Left ventricle myocardium inferior (tissue), 1 donor: ENCODE measurements around the gene RAI1. TPM values are rescaled to one million over a fixed set of nuclear protein-coding genes. Genes with fewer than 3 reads are reported as not detected.

ENCODE experiments used
- DNase-seq: peaks from one replicate; pipeline ENCODE4 v3.0.0-alpha.2; 2020
- H3K27ac ChIP-seq: fragments of 200-600 bp; replicated peaks from 2 replicates; pipeline ENCODE4 v1.8.0; 2021
- H3K27me3 ChIP-seq: fragments of 200-600 bp; 2 replicates; pipeline ENCODE4 v1.8.0; 2021; ENCODE audit warnings: low read depth
- H3K36me3 ChIP-seq: fragments of 200-600 bp; 2 replicates; pipeline ENCODE4 v1.8.0; 2021
- H3K4me1 ChIP-seq: fragments of 200-600 bp; 2 replicates; pipeline ENCODE4 v1.8.0; 2021
- H3K4me3 ChIP-seq: fragments of 200-600 bp; 2 replicates; pipeline ENCODE4 v1.8.0; 2021; ENCODE audit warnings: mild to moderate bottlenecking, moderate library complexity
- H3K9me3 ChIP-seq: fragments of 200-600 bp; replicated peaks from 2 replicates; pipeline ENCODE4 v1.8.0; 2021
- intact Hi-C: fragments of 100-400 bp; cut with micrococcal nuclease; formaldehyde crosslinking; loops from one replicate; pipeline ENCODE4 v1.11.0; 2022
- total RNA-seq: library from RNA; stranded (reverse); fragmentation: NEBNext Ultra II Directional; extraction: Animal tissue kit (Norgen Biotek cat#: 25700); gene quantifications from one replicate; pipeline ENCODE4 v1.2.1, GENCODE V29; 2021
- TF ChIP-seq, protein P1 (sequence below): fragments of 200-600 bp; IDR thresholded peaks from 2 replicates; pipeline ENCODE4 v1.8.0; 2021; ENCODE audit warnings: antibody characterized with exemption, mild to moderate bottlenecking, borderline replicate concordance
- donor health status: DM: no; HTN: yes; CAD: no; lungs with severe emphysema.

Gene RAI1
- total RNA-seq, 1 donor from 2014 or later: 22.5 TPM

DNA sequence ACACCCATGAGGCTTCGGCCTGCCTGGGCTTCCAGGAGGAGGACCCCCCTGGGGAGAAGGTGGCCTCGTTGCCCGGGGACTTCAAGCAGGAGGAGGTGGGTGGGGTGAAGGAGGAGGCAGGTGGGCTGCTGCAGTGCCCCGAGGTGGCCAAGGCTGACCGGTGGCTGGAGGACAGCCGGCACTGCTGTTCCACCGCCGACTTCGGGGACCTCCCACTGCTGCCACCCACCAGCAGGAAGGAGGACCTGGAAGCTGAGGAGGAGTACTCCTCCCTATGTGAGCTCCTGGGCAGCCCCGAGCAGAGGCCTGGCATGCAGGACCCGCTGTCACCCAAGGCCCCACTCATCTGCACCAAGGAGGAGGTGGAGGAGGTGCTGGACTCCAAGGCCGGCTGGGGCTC lies 114.0 kb downstream of the RAI1 start:
- no peak for DNase-seq
- peaks cover 54% of the 10 kb centered on the region for H3K4me1 ChIP-seq

DNA sequence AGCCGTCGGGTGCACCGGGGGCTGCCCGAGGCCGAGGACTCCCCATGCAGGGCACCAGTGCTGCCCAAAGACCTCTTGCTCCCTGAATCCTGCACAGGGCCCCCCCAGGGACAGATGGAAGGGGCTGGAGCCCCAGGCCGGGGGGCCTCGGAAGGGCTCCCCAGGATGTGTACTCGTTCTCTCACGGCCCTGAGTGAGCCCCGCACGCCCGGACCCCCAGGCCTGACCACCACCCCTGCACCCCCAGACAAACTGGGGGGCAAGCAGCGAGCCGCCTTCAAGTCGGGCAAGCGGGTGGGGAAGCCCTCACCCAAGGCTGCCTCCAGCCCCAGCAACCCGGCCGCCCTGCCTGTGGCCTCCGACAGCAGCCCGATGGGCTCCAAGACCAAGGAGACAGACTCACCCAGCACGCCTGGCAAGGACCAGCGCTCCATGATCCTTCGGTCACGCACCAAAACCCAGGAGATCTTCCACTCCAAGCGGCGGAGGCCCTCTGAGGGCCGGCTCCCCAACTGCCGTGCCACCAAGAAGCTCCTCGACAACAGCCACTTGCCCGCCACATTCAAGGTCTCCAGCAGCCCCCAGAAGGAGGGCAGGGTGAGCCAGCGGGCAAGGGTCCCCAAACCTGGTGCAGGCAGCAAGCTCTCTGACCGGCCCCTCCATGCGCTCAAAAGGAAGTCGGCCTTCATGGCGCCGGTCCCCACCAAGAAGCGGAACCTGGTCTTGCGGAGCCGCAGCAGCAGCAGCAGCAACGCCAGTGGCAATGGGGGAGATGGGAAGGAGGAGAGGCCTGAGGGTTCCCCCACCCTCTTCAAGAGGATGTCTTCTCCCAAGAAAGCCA lies 114.9 kb downstream of the RAI1 start:
- TF ChIP-seq, protein P1, sequence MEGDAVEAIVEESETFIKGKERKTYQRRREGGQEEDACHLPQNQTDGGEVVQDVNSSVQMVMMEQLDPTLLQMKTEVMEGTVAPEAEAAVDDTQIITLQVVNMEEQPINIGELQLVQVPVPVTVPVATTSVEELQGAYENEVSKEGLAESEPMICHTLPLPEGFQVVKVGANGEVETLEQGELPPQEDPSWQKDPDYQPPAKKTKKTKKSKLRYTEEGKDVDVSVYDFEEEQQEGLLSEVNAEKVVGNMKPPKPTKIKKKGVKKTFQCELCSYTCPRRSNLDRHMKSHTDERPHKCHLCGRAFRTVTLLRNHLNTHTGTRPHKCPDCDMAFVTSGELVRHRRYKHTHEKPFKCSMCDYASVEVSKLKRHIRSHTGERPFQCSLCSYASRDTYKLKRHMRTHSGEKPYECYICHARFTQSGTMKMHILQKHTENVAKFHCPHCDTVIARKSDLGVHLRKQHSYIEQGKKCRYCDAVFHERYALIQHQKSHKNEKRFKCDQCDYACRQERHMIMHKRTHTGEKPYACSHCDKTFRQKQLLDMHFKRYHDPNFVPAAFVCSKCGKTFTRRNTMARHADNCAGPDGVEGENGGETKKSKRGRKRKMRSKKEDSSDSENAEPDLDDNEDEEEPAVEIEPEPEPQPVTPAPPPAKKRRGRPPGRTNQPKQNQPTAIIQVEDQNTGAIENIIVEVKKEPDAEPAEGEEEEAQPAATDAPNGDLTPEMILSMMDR: no peak
- peaks cover 62% of the 10 kb centered on the region for H3K36me3 ChIP-seq
- intact Hi-C loops: no loop called here
- no peaks in the 10 kb centered on the region for H3K27me3 ChIP-seq
- no peaks in the 10 kb centered on the region for H3K9me3 ChIP-seq
- H3K27ac ChIP-seq: no peak overlapping the region
- H3K4me3 ChIP-seq: no peak overlapping the region
- no peak for DNase-seq
- peaks cover 48% of the 10 kb centered on the region for H3K4me1 ChIP-seq

More for the DNA sequence above, 114.0 kb downstream of the RAI1 start:
- TF ChIP-seq, protein P1: no peak
- no peaks in the 10 kb centered on the region for H3K9me3 ChIP-seq
- H3K4me3 ChIP-seq: no peak overlapping the region
- H3K27me3 ChIP-seq: no peaks in the 10 kb centered on the region
- peaks cover 62% of the 10 kb centered on the region for H3K36me3 ChIP-seq
- H3K27ac ChIP-seq: no peak overlapping the region
- intact Hi-C loops: no loop called here

DNA sequence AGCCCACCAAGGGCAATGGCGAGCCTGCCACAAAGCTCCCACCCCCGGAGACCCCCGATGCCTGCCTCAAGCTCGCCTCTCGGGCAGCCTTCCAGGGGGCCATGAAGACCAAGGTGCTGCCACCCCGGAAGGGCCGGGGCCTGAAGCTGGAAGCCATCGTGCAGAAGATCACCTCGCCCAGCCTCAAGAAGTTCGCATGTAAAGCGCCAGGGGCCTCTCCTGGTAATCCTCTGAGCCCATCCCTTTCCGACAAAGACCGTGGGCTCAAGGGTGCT lies 115.5 kb downstream of the RAI1 start:
- intact Hi-C loops: no loop called here
- Histone ChIP-seq H3K4me1 (peaks cover 43% of the 10 kb centered on the region), H3K4me3 (no peak overlapping the region)

DNA sequence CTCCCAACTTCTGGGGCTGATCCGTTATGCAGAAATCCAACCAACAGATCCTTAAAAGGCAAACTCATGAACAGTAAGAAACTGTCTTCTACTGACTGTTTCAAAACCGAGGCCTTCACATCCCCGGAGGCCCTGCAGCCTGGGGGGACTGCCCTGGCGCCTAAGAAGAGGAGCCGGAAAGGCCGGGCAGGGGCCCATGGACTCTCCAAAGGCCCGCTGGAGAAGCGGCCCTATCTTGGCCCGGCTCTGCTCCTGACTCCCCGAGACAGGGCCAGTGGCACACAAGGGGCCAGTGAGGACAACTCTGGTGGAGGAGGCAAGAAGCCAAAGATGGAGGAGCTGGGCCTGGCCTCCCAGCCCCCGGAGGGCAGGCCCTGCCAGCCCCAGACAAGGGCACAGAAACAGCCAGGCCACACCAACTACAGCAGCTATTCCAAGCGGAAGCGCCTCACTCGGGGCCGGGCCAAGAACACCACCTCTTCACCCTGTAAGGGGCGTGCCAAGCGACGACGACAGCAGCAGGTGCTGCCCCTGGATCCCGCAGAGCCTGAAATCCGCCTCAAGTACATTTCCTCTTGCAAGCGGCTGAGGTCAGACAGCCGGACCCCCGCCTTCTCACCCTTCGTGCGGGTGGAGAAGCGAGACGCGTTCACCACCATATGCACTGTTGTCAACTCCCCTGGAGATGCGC lies 116.0 kb downstream of the RAI1 start:
- Histone ChIP-seq H3K27ac (no peak overlapping the region), H3K4me1 (peaks cover 37% of the 10 kb centered on the region), H3K9me3 (no peaks in the 10 kb centered on the region), H3K27me3 (no peaks in the 10 kb centered on the region), H3K36me3 (peaks cover 72% of the 10 kb centered on the region), H3K4me3 (no peak overlapping the region)
- intact Hi-C loops: no loop called here
- no peak for DNase-seq
- TF ChIP-seq, protein P1: no peak

More for the DNA sequence above, 115.5 kb downstream of the RAI1 start:
- TF ChIP-seq, protein P1: no peak
- DNase-seq: no peak
- Histone ChIP-seq H3K36me3 (peaks cover 67% of the 10 kb centered on the region), H3K27ac (no peak overlapping the region), H3K9me3 (no peaks in the 10 kb centered on the region), H3K27me3 (no peaks in the 10 kb centered on the region)

DNA sequence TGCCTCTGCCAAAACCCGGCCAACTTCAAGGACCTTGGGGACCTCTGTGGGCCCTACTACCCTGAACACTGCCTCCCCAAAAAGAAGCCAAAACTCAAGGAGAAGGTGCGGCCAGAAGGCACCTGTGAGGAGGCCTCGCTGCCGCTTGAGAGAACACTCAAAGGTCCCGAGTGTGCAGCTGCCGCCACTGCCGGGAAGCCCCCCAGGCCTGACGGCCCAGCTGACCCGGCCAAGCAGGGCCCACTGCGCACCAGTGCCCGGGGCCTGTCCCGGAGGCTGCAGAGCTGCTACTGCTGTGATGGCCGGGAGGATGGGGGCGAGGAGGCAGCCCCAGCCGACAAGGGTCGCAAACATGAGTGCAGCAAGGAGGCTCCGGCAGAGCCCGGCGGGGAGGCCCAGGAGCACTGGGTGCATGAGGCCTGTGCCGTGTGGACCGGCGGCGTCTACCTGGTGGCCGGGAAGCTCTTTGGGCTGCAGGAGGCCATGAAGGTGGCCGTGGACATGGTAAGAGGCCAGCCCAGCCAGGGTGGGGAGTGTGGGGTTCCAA lies 116.8 kb downstream of the RAI1 start:
- TF ChIP-seq, protein P1: no peak

More for the DNA sequence above, 116.8 kb downstream of the RAI1 start:
- no peak overlapping the region for H3K27ac ChIP-seq
- intact Hi-C loops: no loop called here
- H3K36me3 ChIP-seq: peaks cover 71% of the 10 kb centered on the region
- no peaks in the 10 kb centered on the region for H3K27me3 ChIP-seq
- no peaks in the 10 kb centered on the region for H3K9me3 ChIP-seq
- H3K4me3 ChIP-seq: no peak overlapping the region
- DNase-seq: no peak
- peaks cover 29% of the 10 kb centered on the region for H3K4me1 ChIP-seq
